ENCODE measurements around the gene EFL1.
A peak's percentile ranks its signal among the peaks of the same experiment; 100 is the strongest.

- no peak for TF ChIP-seq REST (IDR thresholded peaks at IDR 0.05; ENCODE audit: low read depth)
- TF ChIP-seq NFIC (IDR thresholded peaks at IDR 0.05) = peak; percentile 70
- TF ChIP-seq EP300 (IDR thresholded peaks at IDR 0.05; ENCODE audit: borderline replicate concordance) = peak; percentile 68; the same call in 1 of the 2 replicates
- peak; percentile 44; the same call in 1 of the 2 replicates for TF ChIP-seq TEAD4 (IDR thresholded peaks at IDR 0.05)
- TF ChIP-seq ZBTB7A (IDR thresholded peaks at IDR 0.05; ENCODE audit: low read depth) = no peak
- TF ChIP-seq CEBPB (IDR thresholded peaks at IDR 0.05) = no peak
- TF ChIP-seq CREB1 (IDR thresholded peaks at IDR 0.05; ENCODE audit: low read depth) = no peak
- TF ChIP-seq YY1 (IDR thresholded peaks at IDR 0.05; ENCODE audit: low read depth) = no peak
- no peak for TF ChIP-seq TAF1 (IDR thresholded peaks at IDR 0.05; ENCODE audit: low read depth)
- TF ChIP-seq RAD21 (IDR thresholded peaks at IDR 0.05; ENCODE audit: low read depth) = no peak
- TF ChIP-seq EGR1 (IDR thresholded peaks at IDR 0.05) = no peak
- peak; percentile 57 for TF ChIP-seq MAX (IDR thresholded peaks at IDR 0.05)
These were observed 31.6 kb upstream of the EFL1 start for GRCh38 chr15:82294061-82294690.

Measured in Ishikawa (cell line).